ENCODE measurements around the gene POLR3H. TPM values are rescaled to one million over a fixed set of nuclear protein-coding genes. Genes with fewer than 3 reads are reported as not detected.

The POLR3H gene
- total RNA-seq, 1 donor from 2014 or later = 15.2 TPM

DNA sequence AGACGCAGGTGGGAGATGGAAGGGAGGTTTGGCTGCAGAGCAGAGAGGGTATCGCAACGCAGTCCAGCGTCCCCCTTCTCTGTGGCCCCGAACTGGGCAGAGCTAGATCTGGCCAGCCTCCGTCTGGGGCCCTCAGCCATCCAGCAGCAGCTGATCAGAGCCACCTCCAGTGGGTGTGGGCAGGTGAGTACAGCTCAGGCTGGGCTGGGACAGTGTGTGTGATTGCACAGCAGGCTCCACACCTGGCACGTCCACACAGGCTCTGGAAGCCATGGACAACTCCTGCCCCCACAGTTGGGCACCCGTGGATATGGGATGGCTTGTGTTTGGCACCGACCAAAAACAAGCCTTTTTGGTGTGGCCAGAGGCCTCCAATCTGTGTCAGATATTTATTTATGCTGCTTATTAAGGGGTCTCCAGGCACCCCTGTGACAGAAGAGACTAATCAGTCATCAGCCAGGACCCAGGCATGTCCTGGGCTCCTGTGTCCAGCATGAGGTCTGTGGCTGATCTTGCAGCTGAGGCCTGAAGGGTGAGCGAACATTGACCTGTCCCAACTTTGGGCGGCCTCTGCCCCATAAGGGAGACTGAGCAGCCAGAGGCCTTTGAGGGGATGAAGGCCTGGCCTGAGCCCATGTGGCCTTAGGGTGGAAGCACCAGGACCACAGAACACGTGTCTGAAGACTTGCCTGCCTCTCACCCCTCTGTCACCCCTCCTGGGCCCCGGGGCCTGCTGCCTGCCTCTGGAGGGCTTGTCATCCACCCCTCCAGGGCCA, 18.6 kb downstream of the POLR3H start:
- Histone ChIP-seq H4K20me1 (ENCODE audit: low read depth) (peaks cover 4% of the 10 kb centered on the region), H3K36me3 (no peaks in the 10 kb centered on the region), H3K27me3 (no peaks in the 10 kb centered on the region), H3K9me3 (ENCODE audit: low read depth) (no peaks in the 10 kb centered on the region), H3K27ac (peak overlapping the region; percentile 29), H3K4me3 (no peak overlapping the region), H3K9ac (no peak overlapping the region), H3K4me2 (no peak overlapping the region), H2AFZ (replicated peaks) (no peak overlapping the region), H3F3A (ENCODE audit: low read depth) (peaks cover 14% of the 10 kb centered on the region), H3K4me1 (no peaks in the 10 kb centered on the region), H3K79me2 (ENCODE audit: low read depth) (no peaks in the 10 kb centered on the region)
- DNase-seq (ENCODE audit: low spot score) = no peak
- peaks cover 19% of the 10 kb centered on the region for H3K36me3 Mint-ChIP-seq
- no peak for TF ChIP-seq EZH2 (IDR thresholded peaks at IDR 0.05)
- TF ChIP-seq EZH2phosphoT487 (IDR thresholded peaks at IDR 0.05) = no peak
- TF ChIP-seq, protein P1, sequence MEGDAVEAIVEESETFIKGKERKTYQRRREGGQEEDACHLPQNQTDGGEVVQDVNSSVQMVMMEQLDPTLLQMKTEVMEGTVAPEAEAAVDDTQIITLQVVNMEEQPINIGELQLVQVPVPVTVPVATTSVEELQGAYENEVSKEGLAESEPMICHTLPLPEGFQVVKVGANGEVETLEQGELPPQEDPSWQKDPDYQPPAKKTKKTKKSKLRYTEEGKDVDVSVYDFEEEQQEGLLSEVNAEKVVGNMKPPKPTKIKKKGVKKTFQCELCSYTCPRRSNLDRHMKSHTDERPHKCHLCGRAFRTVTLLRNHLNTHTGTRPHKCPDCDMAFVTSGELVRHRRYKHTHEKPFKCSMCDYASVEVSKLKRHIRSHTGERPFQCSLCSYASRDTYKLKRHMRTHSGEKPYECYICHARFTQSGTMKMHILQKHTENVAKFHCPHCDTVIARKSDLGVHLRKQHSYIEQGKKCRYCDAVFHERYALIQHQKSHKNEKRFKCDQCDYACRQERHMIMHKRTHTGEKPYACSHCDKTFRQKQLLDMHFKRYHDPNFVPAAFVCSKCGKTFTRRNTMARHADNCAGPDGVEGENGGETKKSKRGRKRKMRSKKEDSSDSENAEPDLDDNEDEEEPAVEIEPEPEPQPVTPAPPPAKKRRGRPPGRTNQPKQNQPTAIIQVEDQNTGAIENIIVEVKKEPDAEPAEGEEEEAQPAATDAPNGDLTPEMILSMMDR (IDR thresholded peaks at IDR 0.05) = no peak
- H3K27me3 Mint-ChIP-seq (ENCODE audit: insufficient read depth, low read depth) = peaks cover 4% of the 10 kb centered on the region
- H3K27ac Mint-ChIP-seq = no peak overlapping the region
- peaks cover 2% of the 10 kb centered on the region for H3K4me1 Mint-ChIP-seq
- H3K9me3 Mint-ChIP-seq = no peaks in the 10 kb centered on the region
- H3K4me3 Mint-ChIP-seq = no peak overlapping the region

DNA sequence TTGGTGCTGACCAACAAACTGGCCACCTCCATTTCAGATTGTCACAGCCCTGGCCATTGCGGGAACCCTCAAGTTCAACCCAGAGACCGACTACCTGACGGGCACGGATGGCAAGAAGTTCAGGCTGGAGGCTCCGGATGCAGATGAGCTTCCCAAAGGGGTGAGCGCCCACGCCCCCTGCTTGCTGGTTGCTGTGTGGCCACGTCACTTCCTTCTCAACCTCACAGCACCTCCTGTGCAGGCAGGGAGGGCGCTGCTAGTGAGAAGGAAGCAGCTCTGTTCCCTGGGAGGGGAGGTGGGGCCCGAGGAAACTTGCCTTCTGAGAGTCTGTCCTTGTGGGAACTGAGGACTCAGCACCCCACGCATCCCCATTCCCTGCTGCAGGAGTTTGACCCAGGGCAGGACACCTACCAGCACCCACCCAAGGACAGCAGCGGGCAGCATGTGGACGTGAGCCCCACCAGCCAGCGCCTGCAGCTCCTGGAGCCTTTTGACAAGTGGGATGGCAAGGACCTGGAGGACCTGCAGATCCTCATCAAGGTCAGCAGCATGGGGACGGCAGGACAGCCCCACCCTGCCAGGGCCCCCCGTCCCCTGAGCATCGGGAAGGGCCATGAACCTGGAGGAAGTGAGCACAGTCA, 19.3 kb downstream of the POLR3H start:
- H3F3A ChIP-seq (ENCODE audit: low read depth) = peaks cover 14% of the 10 kb centered on the region
- H3K9me3 ChIP-seq (ENCODE audit: low read depth) = no peaks in the 10 kb centered on the region
- no peak overlapping the region for H3K9ac ChIP-seq
- TF ChIP-seq, protein P1 (IDR thresholded peaks at IDR 0.05) = no peak
- TF ChIP-seq EZH2 (IDR thresholded peaks at IDR 0.05) (no peak), EZH2phosphoT487 (IDR thresholded peaks at IDR 0.05) (no peak)
- Mint-ChIP-seq H3K27me3 (ENCODE audit: insufficient read depth, low read depth) (peaks cover 4% of the 10 kb centered on the region), H3K4me3 (no peak overlapping the region), H3K36me3 (peaks cover 16% of the 10 kb centered on the region), H3K4me1 (peaks cover 2% of the 10 kb centered on the region), H3K9me3 (no peaks in the 10 kb centered on the region), H3K27ac (no peak overlapping the region)
- DNase-seq (ENCODE audit: low spot score) = no peak
- no peaks in the 10 kb centered on the region for H3K36me3 ChIP-seq
- peaks cover 4% of the 10 kb centered on the region for H4K20me1 ChIP-seq (ENCODE audit: low read depth)
- no peaks in the 10 kb centered on the region for H3K27me3 ChIP-seq
- no peak overlapping the region for H2AFZ ChIP-seq (replicated peaks)
- H3K4me1 ChIP-seq = no peaks in the 10 kb centered on the region
- H3K27ac ChIP-seq = no peak overlapping the region
- H3K79me2 ChIP-seq (ENCODE audit: low read depth) = no peaks in the 10 kb centered on the region
- H3K4me2 ChIP-seq = no peak overlapping the region
- no peak overlapping the region for H3K4me3 ChIP-seq

DNA sequence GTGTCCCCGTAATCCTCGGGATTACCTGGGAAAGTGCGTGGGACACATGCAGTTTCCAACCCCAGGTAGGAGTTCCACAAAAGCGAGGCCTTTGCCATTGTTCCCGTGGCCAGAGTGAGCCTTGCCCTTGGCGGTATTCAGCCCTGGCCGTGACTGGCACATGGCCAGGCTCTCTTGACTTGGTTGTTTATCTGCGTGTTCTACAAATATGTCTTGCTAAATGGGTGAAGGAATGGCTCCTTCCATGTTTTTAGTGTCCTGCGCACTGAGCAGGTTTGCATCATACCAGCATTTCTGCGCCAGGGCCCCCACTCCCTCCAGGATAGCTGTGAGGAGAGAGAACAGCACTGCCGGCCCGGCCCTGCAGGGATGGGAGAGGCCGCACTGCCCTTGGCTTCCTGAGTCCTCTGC, 20.0 kb downstream of the POLR3H start:
- Histone ChIP-seq H3K9me3 (ENCODE audit: low read depth) (no peaks in the 10 kb centered on the region), H4K20me1 (ENCODE audit: low read depth) (peaks cover 4% of the 10 kb centered on the region), H3K4me1 (no peaks in the 10 kb centered on the region), H3K36me3 (no peaks in the 10 kb centered on the region), H3K4me3 (no peak overlapping the region), H2AFZ (replicated peaks) (no peak overlapping the region), H3K79me2 (ENCODE audit: low read depth) (no peaks in the 10 kb centered on the region), H3K27me3 (no peaks in the 10 kb centered on the region), H3F3A (ENCODE audit: low read depth) (peaks cover 14% of the 10 kb centered on the region), H3K27ac (no peak overlapping the region), H3K4me2 (no peak overlapping the region), H3K9ac (no peak overlapping the region)
- H3K4me3 Mint-ChIP-seq = no peak overlapping the region
- peaks cover 4% of the 10 kb centered on the region for H3K27me3 Mint-ChIP-seq (ENCODE audit: insufficient read depth, low read depth)
- DNase-seq (ENCODE audit: low spot score) = no peak
- no peaks in the 10 kb centered on the region for H3K9me3 Mint-ChIP-seq
- H3K4me1 Mint-ChIP-seq = peaks cover 2% of the 10 kb centered on the region
- H3K27ac Mint-ChIP-seq = no peak overlapping the region
- TF ChIP-seq EZH2phosphoT487 (IDR thresholded peaks at IDR 0.05) (no peak), EZH2 (IDR thresholded peaks at IDR 0.05) (no peak)
- TF ChIP-seq, protein P1 (IDR thresholded peaks at IDR 0.05) = no peak
- peaks cover 16% of the 10 kb centered on the region for H3K36me3 Mint-ChIP-seq
